H9 (cell line): ENCODE results near the gene SKAP1. TPM values are rescaled to one million over a fixed set of nuclear protein-coding genes. Genes with fewer than 3 reads are reported as not detected.

Experiments
- DNase-seq: peaks from one replicate; pipeline ENCODE4 v3.0.0-alpha.2; 2017
- H2AFZ ChIP-seq: one replicate; pipeline ENCODE4 v1.6.1; 2013; ENCODE audit warnings: mild to moderate bottlenecking, low read length, control low read depth, moderate library complexity
- H2AK5ac ChIP-seq: 2 replicates; pipeline ENCODE4 v1.6.1; 2013; ENCODE audit warnings: low read length, control low read depth, mixed read lengths; ENCODE audit not compliant: insufficient read length
- H2BK120ac ChIP-seq: one replicate; pipeline ENCODE4 v1.6.1; 2013; ENCODE audit warnings: low read depth, mild to moderate bottlenecking, low read length, control low read depth, inconsistent platforms; ENCODE audit not compliant: poor library complexity, severe bottlenecking
- H2BK12ac ChIP-seq: 2 replicates; pipeline ENCODE4 v1.6.1; 2013; ENCODE audit warnings: low read length, control low read depth, mixed read lengths, low read depth; ENCODE audit not compliant: insufficient read length
- H2BK15ac ChIP-seq: 2 replicates; pipeline ENCODE4 v1.6.1; 2013; ENCODE audit warnings: low read depth, low read length, control low read depth
- H2BK20ac ChIP-seq: one replicate; pipeline ENCODE4 v1.6.1; 2013; ENCODE audit warnings: low read depth, mild to moderate bottlenecking, low read length, control low read depth, inconsistent platforms; ENCODE audit not compliant: poor library complexity, severe bottlenecking
- H2BK5ac ChIP-seq: 2 replicates; pipeline ENCODE4 v1.6.1; 2013; ENCODE audit warnings: low read length, control low read depth, mixed read lengths; ENCODE audit not compliant: insufficient read length
- H3K14ac ChIP-seq: 2 replicates; pipeline ENCODE4 v1.6.1; 2013; ENCODE audit warnings: low read length, control low read depth; ENCODE audit not compliant: insufficient read depth
- H3K18ac ChIP-seq: 2 replicates; pipeline ENCODE4 v1.6.1; 2013; ENCODE audit warnings: low read depth, mild to moderate bottlenecking, mixed read lengths, low read length, control low read depth; ENCODE audit not compliant: insufficient read length
- H3K23ac ChIP-seq: 2 replicates; pipeline ENCODE4 v1.6.1; 2013; ENCODE audit warnings: low read length, control low read depth, mixed read lengths, low read depth; ENCODE audit not compliant: insufficient read length
- H3K23me2 ChIP-seq: 2 replicates; pipeline ENCODE4 v1.6.1; 2013; ENCODE audit warnings: low read depth, mild to moderate bottlenecking, mixed read lengths, low read length, control low read depth; ENCODE audit not compliant: insufficient read length, poor library complexity, severe bottlenecking
- H3K27ac ChIP-seq: 2 replicates; pipeline ENCODE4 v1.5.1; 2013; ENCODE audit warnings: low read length, control low read depth, mixed read lengths, low read depth; ENCODE audit not compliant: insufficient read length
- H3K27me3 ChIP-seq: 2 replicates; pipeline ENCODE4 v1.6.1; 2013; ENCODE audit warnings: low read length, control low read depth, inconsistent platforms; ENCODE audit not compliant: insufficient read depth
- H3K4ac ChIP-seq: 2 replicates; pipeline ENCODE4 v1.6.1; 2013; ENCODE audit warnings: low read depth, mild to moderate bottlenecking, control low read depth, inconsistent platforms, low read length, moderate library complexity
- H3K4me1 ChIP-seq: 2 replicates; pipeline ENCODE4 v1.6.1; 2013; ENCODE audit warnings: low read length, control low read depth, inconsistent platforms; ENCODE audit not compliant: insufficient read depth
- H3K4me2 ChIP-seq: 2 replicates; pipeline ENCODE4 v1.6.1; 2013; ENCODE audit warnings: low read length, control low read depth, mixed read lengths; ENCODE audit not compliant: insufficient read length, insufficient read depth
- H3K56ac ChIP-seq: 2 replicates; pipeline ENCODE4 v1.6.1; 2013; ENCODE audit warnings: low read depth, mild to moderate bottlenecking, mixed read lengths, low read length, control low read depth; ENCODE audit not compliant: insufficient read length
- H3K79me1 ChIP-seq: 2 replicates; pipeline ENCODE4 v1.6.1; 2013; ENCODE audit warnings: low read depth, mild to moderate bottlenecking, moderate library complexity, low read length, control low read depth, inconsistent platforms; ENCODE audit not compliant: insufficient read depth, poor library complexity, severe bottlenecking
- H3K79me2 ChIP-seq: 2 replicates; pipeline ENCODE4 v1.6.1; 2013; ENCODE audit warnings: low read length, control low read depth, inconsistent platforms; ENCODE audit not compliant: insufficient read depth
- H3K9ac ChIP-seq: 2 replicates; pipeline ENCODE4 v1.6.1; 2013; ENCODE audit warnings: low read length, control low read depth, mixed read lengths; ENCODE audit not compliant: insufficient read length; ENCODE audit errors: extremely low read depth
- H3K9me3 ChIP-seq: one replicate; pipeline ENCODE4 v1.6.1; 2013; ENCODE audit warnings: low read depth, low read length, inconsistent platforms; ENCODE audit not compliant: control insufficient read depth
- H3T11ph ChIP-seq: one replicate; pipeline ENCODE4 v1.6.1; 2013; ENCODE audit warnings: mild to moderate bottlenecking, low read length, control low read depth, inconsistent platforms
- H4K20me1 ChIP-seq: one replicate; pipeline ENCODE4 v1.6.1; 2013; ENCODE audit not compliant: control insufficient read depth, insufficient read length, insufficient read depth
- H4K5ac ChIP-seq: 2 replicates; pipeline ENCODE4 v1.6.1; 2013; ENCODE audit warnings: low read depth, mild to moderate bottlenecking, mixed read lengths, low read length, control low read depth; ENCODE audit not compliant: insufficient read length
- H4K8ac ChIP-seq: replicated peaks from 2 replicates; pipeline ENCODE4 v1.6.1; 2013; ENCODE audit warnings: low read length, control low read depth, mixed read lengths, low read depth; ENCODE audit not compliant: insufficient read length
- H4K91ac ChIP-seq: 2 replicates; pipeline ENCODE4 v1.6.1; 2013; ENCODE audit warnings: low read depth, mild to moderate bottlenecking, moderate library complexity, mixed read lengths, low read length, control low read depth; ENCODE audit not compliant: insufficient read length
- H3K27ac Mint-ChIP-seq, 3 experiments: 2 replicates in 2 of 3; 3 replicates in 1 of 3; pipeline ENCODE4 v1.8.0; 2020 to 2021; ENCODE audit warnings: mixed read lengths in 3 of 3, mild to moderate bottlenecking in 1 of 3, moderate library complexity in 1 of 3
- H3K27me3 Mint-ChIP-seq: 2 replicates; pipeline ENCODE4 v1.8.0; 2021; ENCODE audit warnings: low read depth, mild to moderate bottlenecking, moderate library complexity, mixed read lengths
- H3K36me3 Mint-ChIP-seq, 3 experiments: 2 replicates in 2 of 3; 3 replicates in 1 of 3; pipeline ENCODE4 v1.8.0; 2020 to 2021; ENCODE audit warnings: low read depth in 3 of 3, mixed read lengths in 3 of 3; ENCODE audit not compliant: insufficient read depth in 1 of 3
- H3K4me1 Mint-ChIP-seq, 2 experiments: 2 replicates each; pipeline ENCODE4 v1.8.0; 2020; ENCODE audit warnings: mixed read lengths in 2 of 2
- H3K4me3 Mint-ChIP-seq, 2 experiments: 2 replicates in 1 of 2; 3 replicates in 1 of 2; pipeline ENCODE4 v1.8.0; 2020 to 2021; ENCODE audit warnings: mild to moderate bottlenecking in 2 of 2, mixed read lengths in 2 of 2, moderate library complexity in 1 of 2
- H3K9me3 Mint-ChIP-seq, 2 experiments: 2 replicates in 1 of 2; 3 replicates in 1 of 2; pipeline ENCODE4 v1.8.0; 2020; ENCODE audit warnings: mild to moderate bottlenecking in 2 of 2, mixed read lengths in 2 of 2, moderate library complexity in 1 of 2
- WGBS: extraction: QIAGEN DNeasy Blood & Tissue Kit; methylation state at CpG from one replicate; pipeline ENCODE4 v1.1.7; 2013; ENCODE audit warnings: missing lambda C conversion rate, low lambda C conversion rate, mixed read lengths; ENCODE audit not compliant: insufficient read length; ENCODE audit errors: extremely low coverage; 5-methylcytosine and 5-hydroxymethylcytosine counted together
- total RNA-seq: library from RNA; stranded (reverse); gene quantifications from 2 replicates; pipeline ENCODE4 v1.2.1, GENCODE V29; 2021
- TF ChIP-seq, protein P1 (sequence below): fragments of 200-600 bp; sonication (generic); conservative IDR thresholded peaks from 3 replicates; pipeline ENCODE4 v1.8.0; 2021; ENCODE audit warnings: antibody characterized with exemption, mild to moderate bottlenecking

Gene SKAP1
- total RNA-seq, 1 experiment from 2014 or later = not detected

DNA sequence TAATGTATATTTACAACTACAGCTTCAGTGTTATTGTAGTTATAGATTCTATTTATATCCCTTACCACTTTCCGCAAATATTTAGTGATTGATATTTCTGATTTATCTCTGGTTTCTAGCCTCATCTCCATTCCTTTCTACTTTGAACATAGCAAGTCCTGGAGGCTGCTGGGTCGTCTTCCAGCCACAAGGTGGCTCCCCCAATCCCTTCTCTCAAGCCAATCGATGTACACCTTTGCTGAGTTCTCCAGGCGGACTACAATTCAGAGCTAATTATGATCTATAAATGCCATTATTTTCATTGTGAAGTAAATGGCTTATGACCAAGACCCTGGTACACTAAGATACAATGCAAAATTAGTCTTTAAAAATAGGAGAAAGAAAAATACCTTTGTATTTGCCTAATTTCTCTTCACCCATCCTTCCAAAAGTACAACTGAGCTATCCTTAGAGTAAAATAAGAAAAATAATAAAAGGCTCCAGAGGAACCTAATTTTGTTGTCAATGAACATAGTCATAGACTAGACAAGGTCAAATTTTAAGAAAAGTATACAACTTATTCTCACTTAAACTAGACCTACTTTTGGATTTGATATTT is 122.1 kb downstream of the SKAP1 start:
- TF ChIP-seq, protein P1, sequence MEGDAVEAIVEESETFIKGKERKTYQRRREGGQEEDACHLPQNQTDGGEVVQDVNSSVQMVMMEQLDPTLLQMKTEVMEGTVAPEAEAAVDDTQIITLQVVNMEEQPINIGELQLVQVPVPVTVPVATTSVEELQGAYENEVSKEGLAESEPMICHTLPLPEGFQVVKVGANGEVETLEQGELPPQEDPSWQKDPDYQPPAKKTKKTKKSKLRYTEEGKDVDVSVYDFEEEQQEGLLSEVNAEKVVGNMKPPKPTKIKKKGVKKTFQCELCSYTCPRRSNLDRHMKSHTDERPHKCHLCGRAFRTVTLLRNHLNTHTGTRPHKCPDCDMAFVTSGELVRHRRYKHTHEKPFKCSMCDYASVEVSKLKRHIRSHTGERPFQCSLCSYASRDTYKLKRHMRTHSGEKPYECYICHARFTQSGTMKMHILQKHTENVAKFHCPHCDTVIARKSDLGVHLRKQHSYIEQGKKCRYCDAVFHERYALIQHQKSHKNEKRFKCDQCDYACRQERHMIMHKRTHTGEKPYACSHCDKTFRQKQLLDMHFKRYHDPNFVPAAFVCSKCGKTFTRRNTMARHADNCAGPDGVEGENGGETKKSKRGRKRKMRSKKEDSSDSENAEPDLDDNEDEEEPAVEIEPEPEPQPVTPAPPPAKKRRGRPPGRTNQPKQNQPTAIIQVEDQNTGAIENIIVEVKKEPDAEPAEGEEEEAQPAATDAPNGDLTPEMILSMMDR = peak; percentile 88
- Histone ChIP-seq H4K91ac (no peak overlapping the region), H2BK20ac (no peak overlapping the region), H4K8ac (no peak overlapping the region), H3K18ac (no peak overlapping the region), H3K9me3 (no peaks in the 10 kb centered on the region), H2AK5ac (no peak overlapping the region), H3K27ac (no peak overlapping the region), H3K14ac (no peak overlapping the region), H3K27me3 (no peaks in the 10 kb centered on the region), H4K20me1 (no peaks in the 10 kb centered on the region), H3K4ac (no peak overlapping the region), H2BK15ac (no peak overlapping the region), H3K79me1 (no peaks in the 10 kb centered on the region), H2BK5ac (no peak overlapping the region), H2BK12ac (no peak overlapping the region), H2BK120ac (no peak overlapping the region), H2AFZ (no peak overlapping the region), H3K9ac (no peak overlapping the region), H3K56ac (no peak overlapping the region), H4K5ac (no peak overlapping the region), H3K23me2 (no peaks in the 10 kb centered on the region), H3K4me2 (no peak overlapping the region), H3T11ph (no peak overlapping the region), H3K4me1 (no peaks in the 10 kb centered on the region; the same call in 1 of the 2 replicates), H3K79me2 (no peaks in the 10 kb centered on the region), H3K23ac (no peak overlapping the region)
- Mint-ChIP-seq H3K27ac (no peak overlapping the region), H3K4me1 (peaks cover 13 to 14% of the 10 kb centered on the region in 2 experiments), H3K4me3 (no peak overlapping the region), H3K9me3 (no peaks in the 10 kb centered on the region), H3K27me3 (peaks cover 77% of the 10 kb centered on the region), H3K36me3 (no peaks in the 10 kb centered on the region)
- WGBS = no CpG with 5 or more reads among the region's 4 CpGs
- peak; percentile 71 for DNase-seq
